Panc1 (cell line): ENCODE data around the gene RAPGEF1. TPM values are rescaled to one million over a fixed set of nuclear protein-coding genes. Genes with fewer than 3 reads are reported as not detected.
A peak's percentile ranks its signal among the peaks of the same experiment; 100 is the strongest.
"Not testable (repeated sequence)": the region's sequence is repeated elsewhere in the genome, so short reads cannot be mapped to it uniquely, and the experiment has no call there.

ENCODE experiments used
- ATAC-seq: fragments of 200-7000 bp; cut with Tn5 transposase; 2 replicates; pipeline ENCODE4 v1.9.1; 2020; ENCODE audit warnings: mild to moderate bottlenecking, moderate library complexity
- BruUV-seq: library from RNA; stranded (reverse); fragments of 400-500 nt; replicated peaks from 2 replicates; lab custom pipeline; 2021; lab: Mats Ljungman, UMichigan
- CTCF ChIA-PET: fragments of 300-600 bp; sonication (Branson Sonifier 250); formaldehyde crosslinking; loops from one replicate; lab custom pipeline; 2022; ENCODE audit warnings: antibody characterized with exemption; lab: Charles Lee
- POLR2A ChIA-PET: fragments of 300-600 bp; sonication (Branson Sonifier 250); formaldehyde crosslinking; loops from one replicate; lab custom pipeline; 2022; ENCODE audit warnings: antibody characterized with exemption; lab: Charles Lee
- DNase-seq: peaks from one replicate; pipeline ENCODE4 v3.0.0-alpha.2; 2010; ENCODE audit warnings: low read depth, low spot score
- H3K27ac ChIP-seq: 2 replicates; pipeline ENCODE4 v1.5.1; 2011; ENCODE audit warnings: mild to moderate bottlenecking, low read length, inconsistent platforms
- H3K27me3 ChIP-seq: fragments of 200-500 bp; sonication (Bioruptor generic); 2 replicates; pipeline ENCODE4 v1.6.0; 2014; ENCODE audit warnings: low read length, inconsistent platforms; ENCODE audit not compliant: control insufficient read depth, insufficient read depth
- H3K36me3 ChIP-seq: fragments of 200-500 bp; sonication (Bioruptor generic); 2 replicates; pipeline ENCODE4 v1.5.1; 2014; ENCODE audit warnings: inconsistent platforms, mild to moderate bottlenecking, low read length, moderate library complexity; ENCODE audit not compliant: control insufficient read depth, insufficient read depth
- H3K4me1 ChIP-seq: 2 replicates; pipeline ENCODE4 v1.5.1; 2011; ENCODE audit warnings: inconsistent platforms, mild to moderate bottlenecking, low read length, moderate library complexity; ENCODE audit not compliant: control insufficient read depth, insufficient read depth
- H3K4me3 ChIP-seq, 2 experiments: 2 replicates each; pipeline ENCODE4 v1.5.1; 2011 to 2012; ENCODE audit warnings: low read depth in 2 of 2, low read length in 2 of 2, mild to moderate bottlenecking in 2 of 2, inconsistent platforms in 1 of 2, moderate library complexity in 1 of 2
- H3K9me3 ChIP-seq: fragments of 200-500 bp; sonication (Bioruptor generic); 2 replicates; pipeline ENCODE4 v1.5.1; 2014; ENCODE audit warnings: low read depth, mild to moderate bottlenecking, inconsistent platforms, low read length, moderate library complexity; ENCODE audit not compliant: control insufficient read depth, insufficient read depth
- CTCF ChIP-seq: fragments of 450-650 bp; IDR thresholded peaks from 2 replicates; pipeline ENCODE4 v1.5.1; 2017; ENCODE audit warnings: mild to moderate bottlenecking
- POLR2AphosphoS5 ChIP-seq: IDR thresholded peaks from 2 replicates; pipeline ENCODE4 v1.6.1; 2012; ENCODE audit warnings: mild to moderate bottlenecking, low read depth, low read length, moderate library complexity
- REST ChIP-seq, 2 experiments: IDR thresholded peaks; 2 replicates each; pipeline ENCODE4 v1.6.1; 2011 to 2012; ENCODE audit warnings: low read depth in 2 of 2, control low read depth in 1 of 2, low read length in 1 of 2, mild to moderate bottlenecking in 1 of 2, moderate library complexity in 1 of 2; ENCODE audit not compliant: insufficient read depth in 1 of 2
- SIN3A ChIP-seq: IDR thresholded peaks from 2 replicates; pipeline ENCODE4 v1.6.1; 2012; ENCODE audit warnings: low read depth, mild to moderate bottlenecking, low read length, moderate library complexity, borderline replicate concordance; ENCODE audit not compliant: insufficient read depth
- TCF7L2 ChIP-seq: IDR thresholded peaks from 2 replicates; pipeline ENCODE4 v1.6.1; 2011; ENCODE audit warnings: mild to moderate bottlenecking, low read depth, low read length, inconsistent platforms
- in situ Hi-C: cut with HindIII; loops from 2 replicates; pipeline ENCODE4 v1.10.0; 2016; ENCODE audit warnings: low sequenced_read_pairs, low pct_unique_long_range_greater_than_20kb
- intact Hi-C: fragments of 100-400 bp; cut with micrococcal nuclease; formaldehyde crosslinking; loops from one replicate; pipeline ENCODE4 v1.10.0; 2022; ENCODE audit not compliant: unreplicated experiment
- total RNA-seq: library from RNA; stranded (reverse); gene quantifications from one replicate; pipeline ENCODE4 v1.2.1, GENCODE V29; 2021; ENCODE audit not compliant: unreplicated experiment

Gene RAPGEF1
- total RNA-seq, 1 experiment from 2014 or later: 86.8 TPM

GRCh38 chr9:131663288-131663687, 76.6 kb downstream of the RAPGEF1 start:
- Histone ChIP-seq H3K4me1 (peaks cover 42% of the 10 kb centered on the region), H3K27me3 (no peaks in the 10 kb centered on the region), H3K36me3 (no peaks in the 10 kb centered on the region; the same call in 1 of the 2 replicates), H3K27ac (peak overlapping the region; percentile 10; the same call in 1 of the 2 replicates), H3K4me3 (no peak overlapping the region), H3K9me3 (no peaks in the 10 kb centered on the region)
- intact Hi-C loops: no loop called here
- no peak for DNase-seq
- ATAC-seq: no peak
- TF ChIP-seq TCF7L2 (no peak), SIN3A (no peak)
- no TSS peak for BruUV-seq
- ChIA-PET POLR2A (no interaction called here), CTCF (no interaction called here)
- in situ Hi-C loops: no loop called here

GRCh38 chr9:131662289-131662621, 77.6 kb downstream of the RAPGEF1 start:
- POLR2A ChIA-PET: interaction anchor here (0.7 kb wide), 1 partner anchor 13 kb away, joined by 13 read pairs; no protein-coding TSS in a partner anchor
- in situ Hi-C loops: not testable (repeated sequence)

GRCh38 chr9:131661568-131662288, 78.1 kb downstream of the RAPGEF1 start:
- DNase-seq (no peak), ATAC-seq (no peak)
- BruUV-seq: no TSS peak
- CTCF ChIA-PET: interaction anchor here (0.6 kb wide), 1 partner anchor 30 kb away, joined by 3 read pairs; no protein-coding TSS in a partner anchor
- Histone ChIP-seq H3K36me3 (no peaks in the 10 kb centered on the region; the same call in 1 of the 2 replicates), H3K27me3 (no peaks in the 10 kb centered on the region), H3K4me1 (peaks cover 45% of the 10 kb centered on the region), H3K27ac (peak overlapping the region; percentile 69), H3K9me3 (no peaks in the 10 kb centered on the region), H3K4me3 (no peak overlapping the region)
- in situ Hi-C loops: no loop called here
- POLR2A ChIA-PET: no interaction called here
- TF ChIP-seq REST (IDR thresholded peaks at IDR 0.05; ENCODE audit: insufficient read depth in 1 of 2, low read depth in 2 of 2, low read length in 1 of 2): no peak
- no peak for TF ChIP-seq SIN3A
- no peak for TF ChIP-seq CTCF
- no peak for TF ChIP-seq TCF7L2
- no peak for TF ChIP-seq POLR2AphosphoS5
- intact Hi-C loops: no loop called here

More at GRCh38 chr9:131662289-131662621, 77.6 kb downstream of the RAPGEF1 start:
- H3K4me3 ChIP-seq, BruUV-seq, H3K27me3 ChIP-seq, DNase-seq, ATAC-seq, intact Hi-C loops, H3K36me3 ChIP-seq, H3K9me3 ChIP-seq: not testable (repeated sequence)
- Histone ChIP-seq H3K4me1 (peaks cover 42% of the 10 kb centered on the region), H3K27ac (peak overlapping the region; percentile 59; the same call in 1 of the 2 replicates)
- CTCF ChIA-PET: interaction anchor here (0.6 kb wide), 1 partner anchor 30 kb away, joined by 3 read pairs; no protein-coding TSS in a partner anchor
